DOHH2 (cell line): ENCODE results near the gene SPATA31C1.
"Not testable (repeated sequence)": the region's sequence is repeated elsewhere in the genome, so short reads cannot be mapped to it uniquely, and the experiment has no call there.

Experiments
- EZH2phosphoT487 ChIP-seq: fragments of 200-600 bp; sonication (generic); IDR thresholded peaks from 2 replicates; pipeline ENCODE4 v1.6.1; 2017; ENCODE audit warnings: borderline replicate concordance, mild to moderate bottlenecking, antibody characterized with exemption, low read length, moderate library complexity, mixed read lengths
- TF ChIP-seq, protein P1 (sequence below): fragments of 200-600 bp; sonication (generic); IDR thresholded peaks from one replicate; pipeline ENCODE4 v1.5.1; 2014; ENCODE audit warnings: antibody characterized with exemption, mild to moderate bottlenecking, low read depth, low read length; ENCODE audit not compliant: poor library complexity, severe bottlenecking

DNA sequence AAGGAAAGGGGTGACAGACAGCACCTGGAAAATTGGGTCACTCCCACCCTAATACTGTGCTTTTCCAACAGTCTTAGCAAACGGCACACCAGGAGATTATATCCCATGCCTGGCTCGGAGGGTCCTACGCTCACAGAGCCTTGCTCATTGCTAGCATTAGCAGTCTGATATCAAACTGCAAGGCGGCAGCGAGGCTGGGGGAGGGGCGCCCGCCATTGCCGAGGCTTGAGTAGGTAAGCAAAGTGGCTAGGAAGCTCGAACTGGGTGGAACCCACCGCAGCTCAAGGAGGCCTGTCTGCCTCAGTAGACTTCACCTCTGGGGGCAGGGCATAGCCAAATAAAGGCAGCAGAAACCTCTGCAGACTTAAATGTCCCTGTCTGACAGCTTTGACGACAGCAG lies 15.4 kb upstream of the SPATA31C1 start:
- TF ChIP-seq, protein P1, sequence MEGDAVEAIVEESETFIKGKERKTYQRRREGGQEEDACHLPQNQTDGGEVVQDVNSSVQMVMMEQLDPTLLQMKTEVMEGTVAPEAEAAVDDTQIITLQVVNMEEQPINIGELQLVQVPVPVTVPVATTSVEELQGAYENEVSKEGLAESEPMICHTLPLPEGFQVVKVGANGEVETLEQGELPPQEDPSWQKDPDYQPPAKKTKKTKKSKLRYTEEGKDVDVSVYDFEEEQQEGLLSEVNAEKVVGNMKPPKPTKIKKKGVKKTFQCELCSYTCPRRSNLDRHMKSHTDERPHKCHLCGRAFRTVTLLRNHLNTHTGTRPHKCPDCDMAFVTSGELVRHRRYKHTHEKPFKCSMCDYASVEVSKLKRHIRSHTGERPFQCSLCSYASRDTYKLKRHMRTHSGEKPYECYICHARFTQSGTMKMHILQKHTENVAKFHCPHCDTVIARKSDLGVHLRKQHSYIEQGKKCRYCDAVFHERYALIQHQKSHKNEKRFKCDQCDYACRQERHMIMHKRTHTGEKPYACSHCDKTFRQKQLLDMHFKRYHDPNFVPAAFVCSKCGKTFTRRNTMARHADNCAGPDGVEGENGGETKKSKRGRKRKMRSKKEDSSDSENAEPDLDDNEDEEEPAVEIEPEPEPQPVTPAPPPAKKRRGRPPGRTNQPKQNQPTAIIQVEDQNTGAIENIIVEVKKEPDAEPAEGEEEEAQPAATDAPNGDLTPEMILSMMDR = not testable (repeated sequence)
- not testable (repeated sequence) for TF ChIP-seq EZH2phosphoT487
